ENCODE measurements around the gene TRIM33. TPM values are rescaled to one million over a fixed set of nuclear protein-coding genes. Genes with fewer than 3 reads are reported as not detected.

Gene TRIM33
- total RNA-seq, 1 donor from 2014 or later = 31.8 TPM

GRCh38 chr1:114505148-114505561 lies 5.8 kb downstream of the TRIM33 start:
- H3K27ac Mint-ChIP-seq (ENCODE audit: unreplicated experiment) = no peak overlapping the region
- H3K4me1 Mint-ChIP-seq (ENCODE audit: low read depth, unreplicated experiment) = peaks cover 18% of the 10 kb centered on the region
- Histone ChIP-seq H3K4me3 (ENCODE audit: insufficient read depth, low read depth, low read length) (no peak overlapping the region), H3K9ac (ENCODE audit: low read length) (no peak overlapping the region), H3K4me1 (ENCODE audit: insufficient read depth, low read length) (peaks cover 14% of the 10 kb centered on the region), H3K4me2 (ENCODE audit: low read length) (no peak overlapping the region), H3K27ac (ENCODE audit: low read depth, low read length) (no peak overlapping the region), H3K27me3 (ENCODE audit: insufficient read depth, low read length) (no peaks in the 10 kb centered on the region), H2AFZ (ENCODE audit: low read depth, low read length) (no peak overlapping the region), H4K20me1 (ENCODE audit: insufficient read depth, low read length) (peaks cover 82% of the 10 kb centered on the region), H3K9me3 (ENCODE audit: insufficient read depth, low read depth, low read length) (no peaks in the 10 kb centered on the region), H3K79me2 (ENCODE audit: insufficient read depth, low read length) (peaks cover 98% of the 10 kb centered on the region), H3K36me3 (ENCODE audit: insufficient read depth, low read length) (peaks cover 2% of the 10 kb centered on the region)
- FAIRE-seq (no peak), DNase-seq (ENCODE audit: low read depth) (no peak)
- no peaks in the 10 kb centered on the region for H3K9me3 Mint-ChIP-seq (ENCODE audit: unreplicated experiment)
- H3K27me3 Mint-ChIP-seq (ENCODE audit: low read depth, unreplicated experiment) = no peaks in the 10 kb centered on the region
- H3K36me3 Mint-ChIP-seq (ENCODE audit: low read depth, unreplicated experiment) = peaks cover 3% of the 10 kb centered on the region
- no peak for TF ChIP-seq EZH2 (IDR thresholded peaks at IDR 0.05; ENCODE audit: insufficient read depth, low read length)
- TF ChIP-seq, protein P1, sequence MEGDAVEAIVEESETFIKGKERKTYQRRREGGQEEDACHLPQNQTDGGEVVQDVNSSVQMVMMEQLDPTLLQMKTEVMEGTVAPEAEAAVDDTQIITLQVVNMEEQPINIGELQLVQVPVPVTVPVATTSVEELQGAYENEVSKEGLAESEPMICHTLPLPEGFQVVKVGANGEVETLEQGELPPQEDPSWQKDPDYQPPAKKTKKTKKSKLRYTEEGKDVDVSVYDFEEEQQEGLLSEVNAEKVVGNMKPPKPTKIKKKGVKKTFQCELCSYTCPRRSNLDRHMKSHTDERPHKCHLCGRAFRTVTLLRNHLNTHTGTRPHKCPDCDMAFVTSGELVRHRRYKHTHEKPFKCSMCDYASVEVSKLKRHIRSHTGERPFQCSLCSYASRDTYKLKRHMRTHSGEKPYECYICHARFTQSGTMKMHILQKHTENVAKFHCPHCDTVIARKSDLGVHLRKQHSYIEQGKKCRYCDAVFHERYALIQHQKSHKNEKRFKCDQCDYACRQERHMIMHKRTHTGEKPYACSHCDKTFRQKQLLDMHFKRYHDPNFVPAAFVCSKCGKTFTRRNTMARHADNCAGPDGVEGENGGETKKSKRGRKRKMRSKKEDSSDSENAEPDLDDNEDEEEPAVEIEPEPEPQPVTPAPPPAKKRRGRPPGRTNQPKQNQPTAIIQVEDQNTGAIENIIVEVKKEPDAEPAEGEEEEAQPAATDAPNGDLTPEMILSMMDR (IDR thresholded peaks at IDR 0.05; ENCODE audit: insufficient read depth, low read depth, low read length) = no peak
- H3K4me3 Mint-ChIP-seq (ENCODE audit: unreplicated experiment) = no peak overlapping the region

DNA sequence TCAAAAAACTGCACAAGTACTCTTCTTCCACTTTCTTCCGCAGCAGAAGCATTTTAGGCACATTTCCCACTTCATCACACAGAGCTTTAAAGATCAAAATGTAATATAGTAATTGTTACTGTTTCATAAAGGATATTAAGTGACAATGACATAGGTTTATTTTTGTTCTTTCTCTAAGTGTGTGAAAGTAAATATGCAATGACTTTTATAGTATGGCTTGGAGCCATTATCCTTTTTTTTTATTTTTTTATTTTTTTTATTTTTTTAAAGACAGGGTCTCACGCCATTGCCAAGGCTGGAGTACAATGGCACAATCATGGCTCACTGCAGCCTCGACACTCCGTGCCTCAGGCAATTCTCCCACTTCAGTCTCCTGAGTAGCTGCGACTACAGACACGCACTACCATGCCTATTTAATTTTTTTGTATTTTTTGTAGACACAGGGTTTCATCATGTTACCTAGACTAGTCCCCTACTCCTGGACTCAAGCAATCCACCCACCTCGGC lies 7.0 kb downstream of the TRIM33 start:
- DNase-seq (ENCODE audit: low read depth) = no peak
- H3K27ac Mint-ChIP-seq (ENCODE audit: unreplicated experiment) = no peak overlapping the region
- Histone ChIP-seq H3K27ac (ENCODE audit: low read depth, low read length) (no peak overlapping the region), H4K20me1 (ENCODE audit: insufficient read depth, low read length) (peaks cover 82% of the 10 kb centered on the region), H3K4me1 (ENCODE audit: insufficient read depth, low read length) (peaks cover 7% of the 10 kb centered on the region), H3K4me2 (ENCODE audit: low read length) (no peak overlapping the region), H3K4me3 (ENCODE audit: insufficient read depth, low read depth, low read length) (no peak overlapping the region), H3K79me2 (ENCODE audit: insufficient read depth, low read length) (peaks cover 98% of the 10 kb centered on the region), H3K27me3 (ENCODE audit: insufficient read depth, low read length) (no peaks in the 10 kb centered on the region), H3K9ac (ENCODE audit: low read length) (no peak overlapping the region), H3K9me3 (ENCODE audit: insufficient read depth, low read depth, low read length) (no peaks in the 10 kb centered on the region), H2AFZ (ENCODE audit: low read depth, low read length) (no peak overlapping the region), H3K36me3 (ENCODE audit: insufficient read depth, low read length) (peaks cover 2% of the 10 kb centered on the region)
- peaks cover 3% of the 10 kb centered on the region for H3K36me3 Mint-ChIP-seq (ENCODE audit: low read depth, unreplicated experiment)
- no peak for FAIRE-seq
- H3K27me3 Mint-ChIP-seq (ENCODE audit: low read depth, unreplicated experiment) = no peaks in the 10 kb centered on the region
- H3K4me3 Mint-ChIP-seq (ENCODE audit: unreplicated experiment) = no peak overlapping the region
- H3K9me3 Mint-ChIP-seq (ENCODE audit: unreplicated experiment) = no peaks in the 10 kb centered on the region
- peaks cover 10% of the 10 kb centered on the region for H3K4me1 Mint-ChIP-seq (ENCODE audit: low read depth, unreplicated experiment)
- TF ChIP-seq, protein P1 (IDR thresholded peaks at IDR 0.05; ENCODE audit: insufficient read depth, low read depth, low read length) = no peak
- no peak for TF ChIP-seq EZH2 (IDR thresholded peaks at IDR 0.05; ENCODE audit: insufficient read depth, low read length)

GRCh38 chr1:114502080-114502479 lies 8.9 kb downstream of the TRIM33 start:
- Histone ChIP-seq H3K4me1 (ENCODE audit: insufficient read depth, low read length) (no peaks in the 10 kb centered on the region), H3K9me3 (ENCODE audit: insufficient read depth, low read depth, low read length) (no peaks in the 10 kb centered on the region), H3K79me2 (ENCODE audit: insufficient read depth, low read length) (peaks cover 98% of the 10 kb centered on the region), H3K27me3 (ENCODE audit: insufficient read depth, low read length) (no peaks in the 10 kb centered on the region), H3K4me2 (ENCODE audit: low read length) (no peak overlapping the region), H2AFZ (ENCODE audit: low read depth, low read length) (no peak overlapping the region), H3K4me3 (ENCODE audit: insufficient read depth, low read depth, low read length) (no peak overlapping the region), H3K27ac (ENCODE audit: low read depth, low read length) (no peak overlapping the region), H3K36me3 (ENCODE audit: insufficient read depth, low read length) (peaks cover under 1% of the 10 kb centered on the region), H4K20me1 (ENCODE audit: insufficient read depth, low read length) (peaks cover 80% of the 10 kb centered on the region), H3K9ac (ENCODE audit: low read length) (no peak overlapping the region)
- H3K4me1 Mint-ChIP-seq (ENCODE audit: low read depth, unreplicated experiment) = no peaks in the 10 kb centered on the region
- no peak overlapping the region for H3K27ac Mint-ChIP-seq (ENCODE audit: unreplicated experiment)
- no peak for DNase-seq (ENCODE audit: low read depth)
- TF ChIP-seq, protein P1 (IDR thresholded peaks at IDR 0.05; ENCODE audit: insufficient read depth, low read depth, low read length) = no peak
- TF ChIP-seq EZH2 (IDR thresholded peaks at IDR 0.05; ENCODE audit: insufficient read depth, low read length) = no peak
- H3K9me3 Mint-ChIP-seq (ENCODE audit: unreplicated experiment) = no peaks in the 10 kb centered on the region
- H3K27me3 Mint-ChIP-seq (ENCODE audit: low read depth, unreplicated experiment) = no peaks in the 10 kb centered on the region
- FAIRE-seq = no peak
- H3K36me3 Mint-ChIP-seq (ENCODE audit: low read depth, unreplicated experiment) = peaks cover 3% of the 10 kb centered on the region
- no peak overlapping the region for H3K4me3 Mint-ChIP-seq (ENCODE audit: unreplicated experiment)
